Endometrium (tissue), 2 donors: ENCODE data around the gene KCTD11.
"Not testable (repeated sequence)": the region's sequence is repeated elsewhere in the genome, so short reads cannot be mapped to it uniquely, and the experiment has no call there.

ENCODE experiments used
- FAIRE-seq: peaks from 2 replicates; lab custom pipeline; 2012; peaks lifted over from hg19 to GRCh38; lab: Jason Lieb, UNC
- donor health status: control.
- donor health status: control.

Gene KCTD11

GRCh38 chr17:7346761-7347614 is 5.0 kb upstream of the KCTD11 start:
- FAIRE-seq, result no peak

GRCh38 chr17:7347630-7348477 is 4.1 kb upstream of the KCTD11 start:
- no peak for FAIRE-seq

- no peak for FAIRE-seq
Measured at GRCh38 chr17:7348478-7349242, 3.3 kb upstream of the KCTD11 start.

- no peak for FAIRE-seq
Measured at GRCh38 chr17:7352503-7352889, 534 bp downstream of the KCTD11 start.

GRCh38 chr17:7352910-7353635 is 1.1 kb downstream of the KCTD11 start:
- no peak for FAIRE-seq

GRCh38 chr17:7354262-7354843 is 2.4 kb downstream of the KCTD11 start:
- no peak for FAIRE-seq

GRCh38 chr17:7355053-7355452 is 3.1 kb downstream of the KCTD11 start, which contains the start of gene TMEM95:
Gene TMEM95, plus strand, starts transcription at chr17:7355156. Its CDS starts 49 bp downstream, at chr17:7355205.
- no peak for FAIRE-seq

- FAIRE-seq, result no peak
Measured at GRCh38 chr17:7355573-7355972, 3.6 kb downstream of the KCTD11 start.

- FAIRE-seq, result no peak
Measured at GRCh38 chr17:7356072-7356549, 4.1 kb downstream of the KCTD11 start.

GRCh38 chr17:7356756-7357155 is 4.8 kb downstream of the KCTD11 start:
- no peak for FAIRE-seq

- no peak for FAIRE-seq
Measured at GRCh38 chr17:7357381-7357780, 5.4 kb downstream of the KCTD11 start.

- FAIRE-seq, result no peak
Measured at GRCh38 chr17:7361906-7362305, 9.9 kb downstream of the KCTD11 start.

- no peak for FAIRE-seq
Measured at GRCh38 chr17:7363311-7363710, 11.3 kb downstream of the KCTD11 start.

GRCh38 chr17:7365963-7366362 is 14.0 kb downstream of the KCTD11 start:
- not testable (repeated sequence) for FAIRE-seq

- FAIRE-seq, result no peak
Measured at GRCh38 chr17:7367083-7367482, 15.1 kb downstream of the KCTD11 start.

GRCh38 chr17:7367918-7368598 is 16.1 kb downstream of the KCTD11 start:
- FAIRE-seq, result no peak

GRCh38 chr17:7368599-7368994 is 16.6 kb downstream of the KCTD11 start:
- FAIRE-seq, result not testable (repeated sequence)

- no peak for FAIRE-seq
Measured at GRCh38 chr17:7369825-7370224, 17.9 kb downstream of the KCTD11 start.

- FAIRE-seq, result no peak
Measured at GRCh38 chr17:7370853-7371252, 18.9 kb downstream of the KCTD11 start.

GRCh38 chr17:7374353-7374752 is 22.4 kb downstream of the KCTD11 start:
- no peak for FAIRE-seq

GRCh38 chr17:7379134-7379533 is 27.2 kb downstream of the KCTD11 start:
- FAIRE-seq, result no peak
